ENCODE data around the gene TYROBP. TPM values are rescaled to one million over a fixed set of nuclear protein-coding genes. Genes with fewer than 3 reads are reported as not detected.

Gene TYROBP
- total RNA-seq, 1 donor: not detected

DNA sequence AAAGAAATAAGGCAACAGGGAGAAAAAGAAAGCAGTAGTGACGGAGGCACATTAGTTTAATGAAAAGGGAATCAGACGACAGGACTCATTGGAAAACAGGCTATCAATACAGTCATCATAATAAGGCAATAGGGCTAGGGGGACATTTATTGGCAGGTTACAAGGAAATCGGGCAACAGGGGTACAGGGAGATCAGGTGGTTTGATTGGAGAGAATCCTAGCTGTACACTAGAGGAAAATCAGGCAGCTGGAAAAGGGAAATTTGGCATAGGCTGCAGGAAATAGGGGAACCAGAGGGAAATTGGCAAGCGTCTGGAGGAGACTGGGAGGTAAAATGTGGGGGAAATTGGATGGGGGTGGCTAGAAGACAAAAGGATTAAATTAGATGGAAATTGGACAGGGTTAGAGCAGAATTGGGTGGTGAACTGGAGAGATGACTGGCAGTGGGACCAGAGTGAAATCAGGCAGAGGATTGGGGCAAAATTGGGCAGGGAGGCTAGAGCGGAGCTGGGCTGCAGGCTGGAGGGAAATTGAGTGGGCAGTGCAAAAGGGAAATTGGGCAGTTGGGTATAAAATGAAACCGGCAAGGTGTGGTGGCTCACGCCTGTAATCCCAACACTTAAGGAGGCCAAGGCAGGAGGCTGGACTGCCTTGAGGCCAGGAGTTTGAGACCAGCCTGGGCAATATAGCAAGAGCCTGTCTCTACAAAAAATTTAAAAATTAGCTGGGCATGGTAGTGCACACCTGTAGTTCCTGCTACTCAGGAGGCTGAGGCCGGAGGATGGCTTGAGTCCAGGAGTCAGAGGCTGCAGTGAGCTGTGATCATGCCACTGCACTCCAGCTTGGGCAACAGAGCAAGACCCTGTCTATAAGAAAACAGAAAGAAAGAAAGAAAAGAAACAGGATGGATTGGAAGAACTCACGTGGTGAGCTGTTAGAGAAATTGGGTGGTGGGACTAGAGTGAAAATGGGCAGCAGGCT lies 35.5 kb upstream of the TYROBP start:
- TF ChIP-seq, protein P1, sequence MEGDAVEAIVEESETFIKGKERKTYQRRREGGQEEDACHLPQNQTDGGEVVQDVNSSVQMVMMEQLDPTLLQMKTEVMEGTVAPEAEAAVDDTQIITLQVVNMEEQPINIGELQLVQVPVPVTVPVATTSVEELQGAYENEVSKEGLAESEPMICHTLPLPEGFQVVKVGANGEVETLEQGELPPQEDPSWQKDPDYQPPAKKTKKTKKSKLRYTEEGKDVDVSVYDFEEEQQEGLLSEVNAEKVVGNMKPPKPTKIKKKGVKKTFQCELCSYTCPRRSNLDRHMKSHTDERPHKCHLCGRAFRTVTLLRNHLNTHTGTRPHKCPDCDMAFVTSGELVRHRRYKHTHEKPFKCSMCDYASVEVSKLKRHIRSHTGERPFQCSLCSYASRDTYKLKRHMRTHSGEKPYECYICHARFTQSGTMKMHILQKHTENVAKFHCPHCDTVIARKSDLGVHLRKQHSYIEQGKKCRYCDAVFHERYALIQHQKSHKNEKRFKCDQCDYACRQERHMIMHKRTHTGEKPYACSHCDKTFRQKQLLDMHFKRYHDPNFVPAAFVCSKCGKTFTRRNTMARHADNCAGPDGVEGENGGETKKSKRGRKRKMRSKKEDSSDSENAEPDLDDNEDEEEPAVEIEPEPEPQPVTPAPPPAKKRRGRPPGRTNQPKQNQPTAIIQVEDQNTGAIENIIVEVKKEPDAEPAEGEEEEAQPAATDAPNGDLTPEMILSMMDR (IDR thresholded peaks at IDR 0.05; ENCODE audit: insufficient read depth, low read depth, low read length): no peak
- DNase-seq (ENCODE audit: low read depth): no peak
- no peak overlapping the region for H3K4me3 ChIP-seq (ENCODE audit: low read depth, low read length)

- H3K4me3 ChIP-seq (ENCODE audit: low read depth, low read length): no peak overlapping the region
- TF ChIP-seq, protein P1 (IDR thresholded peaks at IDR 0.05; ENCODE audit: insufficient read depth, low read depth, low read length): no peak
- no peak for DNase-seq (ENCODE audit: low read depth)
Observed at GRCh38 chr19:35942235-35942634, 34.1 kb upstream of the TYROBP start.

- DNase-seq (ENCODE audit: low read depth): no peak
Observed at GRCh38 chr19:35940839-35941238, 32.7 kb upstream of the TYROBP start.

GRCh38 chr19:35940078-35940775 lies 32.1 kb upstream of the TYROBP start:
- DNase-seq (ENCODE audit: low read depth): no peak
- H3K4me3 ChIP-seq (ENCODE audit: low read depth, low read length): no peak overlapping the region

More at GRCh38 chr19:35940839-35941238, 32.7 kb upstream of the TYROBP start:
- TF ChIP-seq, protein P1 (IDR thresholded peaks at IDR 0.05; ENCODE audit: insufficient read depth, low read depth, low read length): no peak
- no peak overlapping the region for H3K4me3 ChIP-seq (ENCODE audit: low read depth, low read length)

DNA sequence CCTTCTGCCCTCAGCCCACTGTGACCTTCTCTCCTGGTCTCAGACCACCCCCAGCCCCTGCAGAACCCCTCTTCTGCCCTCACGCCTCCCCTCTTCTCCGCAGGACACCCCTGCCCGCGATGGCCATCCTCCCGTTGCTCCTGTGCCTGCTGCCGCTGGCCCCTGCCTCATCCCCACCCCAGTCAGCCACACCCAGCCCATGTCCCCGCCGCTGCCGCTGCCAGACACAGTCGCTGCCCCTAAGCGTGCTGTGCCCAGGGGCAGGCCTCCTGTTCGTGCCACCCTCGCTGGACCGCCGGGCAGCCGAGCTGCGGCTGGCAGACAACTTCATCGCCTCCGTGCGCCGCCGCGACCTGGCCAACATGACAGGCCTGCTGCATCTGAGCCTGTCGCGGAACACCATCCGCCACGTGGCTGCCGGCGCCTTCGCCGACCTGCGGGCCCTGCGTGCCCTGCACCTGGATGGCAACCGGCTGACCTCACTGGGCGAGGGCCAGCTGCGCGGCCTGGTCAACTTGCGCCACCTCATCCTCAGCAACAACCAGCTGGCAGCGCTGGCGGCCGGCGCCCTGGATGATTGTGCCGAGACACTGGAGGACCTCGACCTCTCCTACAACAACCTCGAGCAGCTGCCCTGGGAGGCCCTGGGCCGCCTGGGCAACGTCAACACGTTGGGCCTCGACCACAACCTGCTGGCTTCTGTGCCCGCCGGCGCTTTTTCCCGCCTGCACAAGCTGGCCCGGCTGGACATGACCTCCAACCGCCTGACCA lies 31.4 kb upstream of the TYROBP start:
- H3K4me3 ChIP-seq (ENCODE audit: low read depth, low read length): no peak overlapping the region
- DNase-seq (ENCODE audit: low read depth): no peak
- TF ChIP-seq, protein P1 (IDR thresholded peaks at IDR 0.05; ENCODE audit: insufficient read depth, low read depth, low read length): no peak

More at GRCh38 chr19:35940078-35940775, 32.1 kb upstream of the TYROBP start:
- TF ChIP-seq, protein P1 (IDR thresholded peaks at IDR 0.05; ENCODE audit: insufficient read depth, low read depth, low read length): no peak
